GM23248 (cell line): Measurements from ENCODE around the gene PEMT.

Experiments used
- EZH2 ChIP-seq: fragments of 200-600 bp; sonication (generic); IDR thresholded peaks from 2 replicates; pipeline ENCODE4 v1.6.1; 2018; ENCODE audit warnings: antibody characterized with exemption, mild to moderate bottlenecking; ENCODE audit not compliant: insufficient read depth, poor library complexity, severe bottlenecking
- EZH2phosphoT487 ChIP-seq: fragments of 200-600 bp; sonication (generic); IDR thresholded peaks from 2 replicates; pipeline ENCODE4 v1.6.1; 2018; ENCODE audit warnings: antibody characterized with exemption, moderate library complexity, mild to moderate bottlenecking, low read depth; ENCODE audit not compliant: insufficient read depth

GRCh38 chr17:17577373-17577772 lies 14.1 kb downstream of the PEMT start:
- no peak for TF ChIP-seq EZH2
- no peak for TF ChIP-seq EZH2phosphoT487
